ENCODE results near the gene FAM72A. TPM values are rescaled to one million over a fixed set of nuclear protein-coding genes. Genes with fewer than 3 reads are reported as not detected.

Gene FAM72A
- polyA plus RNA-seq, 2 donors = 2.5 to 3.1 TPM

Other genes starting within 250 kb of the FAM72A start
- gene RAB7B, start 199.4 kb downstream of the FAM72A start, polyA plus RNA-seq = 10 to 100 TPM; 14.1 to 19.4 TPM
- gene CTSE, start 178.9 kb downstream of the FAM72A start, polyA plus RNA-seq = under 1 TPM; 0.09 to 0.53 TPM
- under 1 TPM; 0.37 to 0.81 TPM for gene RHEX, start 149.7 kb downstream of the FAM72A start, polyA plus RNA-seq
- not detected for gene AVPR1B, start 85.5 kb downstream of the FAM72A start, polyA plus RNA-seq
- 1 to 10 TPM; 6.6 to 9.7 TPM for gene SRGAP2, start 702 bp upstream of the FAM72A start, polyA plus RNA-seq